GM18511 (cell line): ENCODE results near the gene PRR30.
"Not testable (repeated sequence)": the region's sequence is repeated elsewhere in the genome, so short reads cannot be mapped to it uniquely, and the experiment has no call there.

ENCODE experiments used
- ATAC-seq: cut with Tn5 transposase; IDR thresholded peaks from one replicate; pipeline ENCODE4 v1.9.1; 2021; ENCODE audit warnings: mild to moderate bottlenecking, moderate library complexity; ENCODE audit not compliant: unreplicated experiment

The PRR30 gene

DNA sequence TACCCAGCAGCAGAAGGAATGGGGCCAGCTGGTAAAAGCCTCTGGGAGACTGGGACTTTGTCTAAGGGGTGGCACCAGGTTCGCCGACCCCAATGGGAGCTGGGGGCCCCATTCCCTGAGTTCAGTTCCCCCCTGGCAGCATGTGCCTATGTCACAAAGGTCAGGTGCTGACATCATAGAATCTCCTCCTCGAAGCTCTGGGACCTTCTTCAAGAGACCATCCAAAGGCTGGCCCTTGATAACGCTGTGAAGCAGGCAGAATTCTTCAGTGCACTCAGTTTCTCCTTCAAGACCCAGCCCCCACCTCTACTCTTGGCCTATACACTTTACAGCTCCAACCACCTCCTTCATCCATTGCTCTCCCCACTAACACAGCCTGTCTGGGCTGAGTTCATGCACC lies at the start of gene PRR30:
PRR30 (minus strand) TSS at position 101 of the 400 bp plus-strand sequence. CDS start 1,081 bp downstream, outside the sequence.
- no peak for ATAC-seq

DNA sequence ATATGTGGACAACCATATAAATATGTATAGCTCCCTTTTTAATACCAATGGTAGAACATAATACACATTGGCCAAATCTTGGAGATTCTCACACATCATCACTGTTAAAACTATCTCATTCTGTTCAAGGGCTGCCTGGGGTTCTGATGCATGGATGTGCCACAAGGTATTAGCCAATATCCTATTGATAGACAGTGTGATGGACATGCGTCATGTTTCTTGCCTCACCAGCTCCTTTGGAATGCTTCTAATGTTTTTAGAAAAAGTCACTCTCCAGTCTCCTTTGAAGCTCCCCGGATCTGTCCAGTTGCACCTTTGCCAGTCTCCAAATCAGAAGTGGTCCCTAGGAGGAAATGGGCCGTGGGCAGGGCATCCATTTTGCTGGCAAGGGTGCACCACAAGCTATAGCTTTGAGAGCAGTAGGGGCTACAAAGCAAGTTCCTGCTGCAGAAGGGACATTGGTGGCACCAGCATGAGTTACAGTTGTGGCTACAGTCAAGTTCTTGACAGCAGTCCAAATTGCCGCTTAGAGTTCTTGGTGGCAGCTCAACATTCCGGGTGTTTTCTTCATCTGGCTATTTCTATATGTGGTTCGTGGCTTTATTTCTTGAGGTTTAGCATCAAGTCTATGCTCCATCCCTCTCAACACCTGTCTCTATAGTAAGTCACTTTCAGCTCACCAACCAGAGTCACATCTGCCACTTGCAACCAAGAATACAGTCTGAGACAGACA lies 47.6 kb upstream of the PRR30 start:
- no peak for ATAC-seq

DNA sequence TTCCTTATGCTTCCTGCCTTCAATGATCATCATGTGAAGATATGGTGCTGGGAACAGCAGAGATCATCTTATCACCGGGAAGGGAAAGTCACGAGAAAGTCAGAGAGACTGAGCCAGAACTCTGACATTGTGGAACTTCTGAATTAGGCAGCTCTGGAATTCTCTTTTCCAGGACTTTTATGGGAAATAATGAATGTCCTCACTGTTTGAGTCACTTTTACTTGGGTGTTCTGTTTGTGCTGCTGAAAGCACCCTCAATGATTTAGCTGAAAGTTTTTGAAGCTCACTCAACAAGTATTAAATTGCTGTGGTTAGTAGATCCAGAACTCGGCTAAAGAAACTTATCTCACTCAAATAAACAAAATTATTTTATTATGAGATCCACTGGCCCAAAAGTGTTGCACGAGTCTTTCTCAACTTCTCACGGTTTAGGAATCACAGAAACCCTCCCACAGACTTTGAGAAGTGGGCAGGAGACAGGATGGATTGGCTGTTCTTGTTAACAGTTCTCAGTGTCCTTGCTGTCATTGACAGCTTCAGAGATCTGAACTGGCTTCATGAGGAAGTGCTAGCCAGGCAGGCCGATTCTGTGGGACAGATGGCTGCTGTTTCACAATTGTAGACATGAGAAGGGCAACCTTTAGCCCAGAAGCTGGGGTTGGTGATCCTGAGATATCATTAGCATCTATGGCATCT lies 46.3 kb upstream of the PRR30 start:
- ATAC-seq, result no peak

- ATAC-seq, result no peak
These were observed 44.9 kb upstream of the PRR30 start for GRCh38 chr2:27184115-27184514.

GRCh38 chr2:27182346-27182745 lies 43.1 kb upstream of the PRR30 start:
- no peak for ATAC-seq

DNA sequence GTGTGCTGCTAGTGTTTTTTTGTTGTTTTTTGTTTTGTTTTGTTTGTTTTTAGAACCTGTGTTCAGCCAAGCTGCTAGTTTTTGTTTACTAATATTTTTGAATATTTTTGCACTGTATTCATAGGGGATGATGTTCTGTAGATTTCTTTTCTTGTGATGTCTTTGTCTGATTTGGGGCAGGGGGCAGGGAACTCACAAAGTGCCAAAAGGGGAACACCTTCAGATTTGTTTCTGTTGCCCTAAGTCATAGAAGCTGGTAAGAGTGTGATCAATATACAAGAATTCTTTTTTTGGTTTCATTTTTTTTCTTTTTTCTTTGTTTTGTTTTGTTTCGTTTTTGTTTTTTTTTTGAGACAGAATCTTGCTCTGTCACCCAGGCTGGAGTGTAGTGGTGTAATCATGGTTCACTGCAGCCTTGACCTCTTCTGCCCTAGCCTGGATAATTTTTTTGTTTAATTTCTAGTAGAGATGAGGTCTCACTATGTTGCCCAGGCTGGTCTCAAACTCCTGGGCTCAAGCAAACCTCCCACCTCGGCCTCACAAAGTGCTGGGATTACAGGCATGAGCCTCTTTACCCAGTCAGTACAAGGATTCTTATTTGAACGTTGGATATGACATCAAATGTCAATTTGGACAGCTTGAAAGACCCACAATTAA lies 40.3 kb upstream of the PRR30 start:
- ATAC-seq, result no peak

- ATAC-seq, result no peak
These were observed 39.3 kb upstream of the PRR30 start for GRCh38 chr2:27178469-27178868.

DNA sequence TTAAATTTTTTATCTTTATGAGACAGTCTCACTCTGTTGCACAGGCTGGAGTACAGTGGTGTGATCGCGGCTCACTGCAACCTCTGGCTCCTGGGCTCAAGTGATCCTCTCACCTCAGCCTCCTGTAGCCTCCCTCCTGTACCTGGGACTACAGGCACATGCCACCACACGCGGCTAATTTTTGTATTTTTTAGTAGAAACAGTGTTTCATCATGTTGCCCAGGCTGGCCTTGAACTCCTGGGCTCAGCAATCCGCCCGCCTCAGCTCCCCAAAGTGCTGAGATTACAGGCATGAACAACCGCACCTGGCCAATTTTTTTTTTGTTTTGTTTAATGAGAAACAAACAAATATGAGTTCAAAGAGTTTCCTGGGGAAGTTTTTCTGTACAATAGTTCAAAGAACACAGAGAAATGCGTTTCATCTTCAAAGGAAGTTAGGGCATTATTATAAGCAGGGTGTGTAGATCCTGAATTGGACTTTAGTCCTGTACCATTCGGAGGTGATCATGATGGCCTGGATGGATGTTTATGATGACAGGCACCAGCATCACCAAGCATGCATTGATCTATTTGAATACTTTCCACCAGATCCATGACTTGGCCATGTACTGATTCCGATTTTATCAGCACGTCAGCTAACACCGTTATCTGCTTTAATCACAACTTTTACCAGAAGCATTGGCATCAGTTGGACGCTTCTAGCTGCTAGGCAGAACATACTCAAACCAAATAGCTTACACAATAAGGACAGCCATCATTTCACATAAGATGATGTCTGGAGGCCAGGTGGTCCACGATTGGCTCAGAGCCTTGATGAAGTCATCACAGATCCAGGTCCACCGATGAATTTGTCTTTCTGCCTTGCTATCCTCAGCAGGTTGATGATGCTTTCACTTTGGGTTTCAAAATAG lies 38.5 kb upstream of the PRR30 start:
- no peak for ATAC-seq

GRCh38 chr2:27175781-27176180 lies 36.6 kb upstream of the PRR30 start:
- not testable (repeated sequence) for ATAC-seq

GRCh38 chr2:27175330-27175729 lies 36.1 kb upstream of the PRR30 start:
- no peak for ATAC-seq

- no peak for ATAC-seq
These were observed 35.4 kb upstream of the PRR30 start for GRCh38 chr2:27174638-27175037.

DNA sequence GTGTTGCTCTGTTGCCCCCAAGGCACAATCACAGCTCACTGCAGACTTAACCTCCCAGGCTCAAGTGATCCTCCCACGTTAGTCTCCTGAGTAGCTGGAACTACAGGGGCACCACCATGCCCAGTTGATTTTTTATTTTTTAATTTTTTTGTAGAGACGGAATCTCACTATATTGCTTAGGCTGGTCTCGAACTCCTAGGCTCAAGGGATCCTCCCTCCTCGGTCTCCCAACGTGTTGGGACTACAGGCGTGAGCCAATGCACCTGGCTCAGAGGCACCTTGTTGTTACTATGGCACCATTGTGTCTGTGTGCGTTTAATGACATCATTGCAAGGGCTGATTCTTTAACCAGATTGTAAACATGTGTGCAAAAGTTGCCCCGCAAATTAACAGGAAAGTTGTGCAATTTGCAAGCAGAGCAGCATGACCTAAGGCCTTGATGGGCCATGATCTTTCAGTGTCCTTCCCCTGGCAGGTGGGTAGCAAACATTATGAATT lies 32.2 kb upstream of the PRR30 start:
- ATAC-seq, result no peak

DNA sequence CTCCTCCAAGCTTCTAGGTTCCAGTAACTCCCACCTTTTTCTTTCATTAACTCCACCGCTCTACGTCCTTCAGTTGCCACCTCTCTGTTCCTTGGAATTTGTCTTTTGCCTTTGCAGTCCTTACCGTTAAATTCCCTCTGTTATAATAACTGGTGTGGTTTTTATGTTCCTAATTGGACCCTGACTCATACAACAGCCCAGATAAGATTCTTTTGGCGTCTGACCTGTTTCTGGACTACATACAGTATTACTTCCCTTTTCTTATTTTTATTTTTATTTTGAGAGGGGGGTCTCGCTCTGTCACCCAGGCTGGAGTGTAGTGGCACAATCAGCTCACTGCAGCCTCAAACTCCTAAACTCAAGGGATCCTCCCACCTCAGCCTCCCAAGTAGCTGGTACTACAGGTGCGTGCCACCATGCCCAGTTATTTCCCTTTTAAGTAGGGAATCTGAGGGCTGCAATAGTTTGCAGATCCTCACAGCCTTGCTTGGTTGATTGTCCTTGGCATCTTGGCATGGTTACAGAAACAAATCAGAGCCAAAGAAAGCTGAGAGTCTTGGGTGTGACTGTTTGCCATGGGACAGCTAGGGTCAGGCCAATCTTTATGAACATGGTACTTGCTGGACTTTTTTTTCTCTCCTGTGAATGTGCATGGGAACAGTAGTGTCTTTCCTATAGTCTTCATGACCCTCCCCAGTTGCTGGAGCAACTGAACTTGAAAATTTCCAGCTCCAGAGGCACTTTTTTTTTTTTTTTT lies 31.5 kb upstream of the PRR30 start:
- no peak for ATAC-seq

GRCh38 chr2:27164960-27165763 lies 26.0 kb upstream of the PRR30 start:
- peak; percentile 61 for ATAC-seq

DNA sequence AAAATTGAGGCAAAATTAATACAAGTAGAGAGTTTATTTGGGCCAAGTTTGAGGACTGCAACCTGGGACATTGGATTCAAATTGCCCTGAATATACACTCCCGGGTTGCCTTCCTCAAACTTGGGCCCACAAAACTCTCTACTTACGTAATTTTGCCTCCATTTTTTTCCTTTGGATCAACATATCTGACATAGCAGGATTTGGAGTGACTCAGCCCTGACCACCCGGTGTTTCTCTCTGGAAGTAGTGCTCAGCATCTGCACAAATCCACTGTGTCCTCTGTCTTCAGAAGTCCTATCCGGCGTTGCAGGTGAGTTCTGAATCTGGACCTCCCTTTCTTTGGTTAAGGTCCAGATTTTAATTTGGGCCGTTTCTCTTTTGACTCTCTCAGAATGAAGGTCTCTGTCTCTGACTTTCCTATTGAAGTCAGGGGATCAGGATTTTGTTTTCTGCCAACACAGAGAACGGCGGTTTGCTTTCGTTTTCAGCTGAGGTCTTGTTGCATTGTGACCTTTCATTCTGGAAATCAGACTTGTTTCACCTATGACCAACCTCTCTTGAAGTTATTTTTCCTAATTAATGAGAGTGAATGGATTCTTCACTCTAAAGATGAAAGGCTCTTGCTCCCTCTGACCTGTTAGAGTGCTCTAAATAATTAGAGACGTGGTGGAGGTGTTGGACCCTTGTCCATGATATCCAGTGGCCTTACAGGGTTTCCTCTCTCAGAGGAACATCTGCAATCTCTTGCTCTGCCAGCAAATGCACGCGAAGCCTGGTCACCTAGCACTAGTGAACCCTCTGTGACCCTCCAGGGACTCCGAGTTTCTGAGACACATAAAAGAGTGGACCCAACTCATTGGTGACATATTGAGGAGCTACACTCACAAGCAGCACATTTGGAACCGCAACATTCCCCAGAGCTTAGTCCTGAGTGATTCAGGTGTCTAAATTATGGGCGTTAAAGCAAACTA lies 23.2 kb upstream of the PRR30 start:
- ATAC-seq, result no peak

GRCh38 chr2:27160191-27160590 lies 21.0 kb upstream of the PRR30 start:
- ATAC-seq, result no peak

GRCh38 chr2:27159271-27159670 lies 20.1 kb upstream of the PRR30 start:
- no peak for ATAC-seq

DNA sequence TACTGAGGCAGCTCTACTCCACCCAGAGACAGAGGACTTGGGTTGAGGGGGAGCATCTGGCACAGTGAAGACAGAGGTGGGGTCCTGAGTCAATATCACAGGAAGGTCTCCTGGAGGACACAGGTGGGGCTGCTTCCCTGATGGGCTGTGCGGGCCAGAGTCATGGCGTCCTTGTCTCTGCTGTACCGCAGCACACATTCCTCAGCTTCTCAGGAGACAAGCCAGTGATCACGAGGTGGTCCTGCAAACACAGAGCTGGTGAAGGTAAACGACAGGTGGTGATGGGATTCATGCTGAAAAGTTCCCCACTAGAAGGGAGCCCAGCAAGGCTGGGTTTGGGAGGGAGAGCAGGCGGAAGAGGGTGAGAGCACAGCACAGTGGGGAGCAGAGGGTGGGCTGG lies 19.3 kb upstream of the PRR30 start:
- ATAC-seq, result no peak
